Stimulated activated CD4-positive, alpha-beta T cell treated with anti-CD3 and anti-CD28 coated beads, Interleukin-4, amount 100 ng/mL, for 1 hour (primary cell): ENCODE measurements around the gene KCNMB2.

Experiments used
- DNase-seq: peaks from one replicate; pipeline ENCODE4 v3.0.0-alpha.2; 2020

The KCNMB2 gene

GRCh38 chr3:178663201-178663934 is 127.1 kb downstream of the KCNMB2 start:
- no peak for DNase-seq

GRCh38 chr3:178665747-178666146 is 129.5 kb downstream of the KCNMB2 start:
- DNase-seq = no peak

DNA sequence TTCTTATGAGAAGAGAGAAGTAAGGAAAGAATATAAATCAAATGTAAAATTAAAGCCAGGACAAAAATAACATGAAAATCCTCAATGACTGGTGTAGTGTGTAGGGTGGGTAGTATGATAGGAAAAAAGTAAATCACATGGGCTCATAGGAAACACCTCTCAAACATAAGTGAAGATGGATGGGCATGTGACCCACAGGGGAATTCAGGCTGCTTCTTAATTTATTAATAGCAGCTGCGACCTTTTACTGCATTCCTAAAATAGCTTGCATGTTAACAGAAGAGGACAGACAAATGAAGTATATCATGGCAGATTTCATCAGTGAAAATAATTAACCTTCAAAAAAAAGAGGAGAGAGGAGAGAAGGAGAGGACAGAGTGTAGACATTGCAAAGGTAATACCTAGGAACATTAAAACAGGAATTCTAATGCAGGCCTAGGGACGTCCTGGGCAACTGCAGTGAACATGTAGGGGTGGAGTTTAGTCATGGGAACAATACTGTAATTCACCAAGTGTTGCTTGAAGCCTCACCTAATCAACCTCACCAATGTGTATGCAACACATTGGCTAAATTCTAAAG is 132.9 kb downstream of the KCNMB2 start:
- DNase-seq = no peak

DNA sequence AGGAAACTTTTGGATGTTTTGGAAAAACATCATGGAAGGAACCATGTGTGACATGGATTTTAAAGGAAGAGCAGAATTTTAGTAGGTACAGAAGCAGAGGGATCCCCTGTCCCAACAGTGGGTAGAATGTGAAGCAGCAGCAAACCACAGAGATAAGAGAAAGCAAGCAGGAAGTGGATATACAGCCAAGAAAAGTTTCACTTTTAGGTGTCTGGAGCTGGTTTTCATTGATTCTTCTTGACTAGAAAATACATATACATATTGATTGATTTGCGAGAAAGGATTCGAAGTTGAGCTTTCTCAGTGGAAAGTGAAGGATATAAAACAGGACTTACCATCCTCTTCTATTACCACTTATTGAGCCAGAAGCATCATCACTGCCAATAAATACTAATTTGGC is 133.5 kb downstream of the KCNMB2 start:
- DNase-seq = no peak

DNA sequence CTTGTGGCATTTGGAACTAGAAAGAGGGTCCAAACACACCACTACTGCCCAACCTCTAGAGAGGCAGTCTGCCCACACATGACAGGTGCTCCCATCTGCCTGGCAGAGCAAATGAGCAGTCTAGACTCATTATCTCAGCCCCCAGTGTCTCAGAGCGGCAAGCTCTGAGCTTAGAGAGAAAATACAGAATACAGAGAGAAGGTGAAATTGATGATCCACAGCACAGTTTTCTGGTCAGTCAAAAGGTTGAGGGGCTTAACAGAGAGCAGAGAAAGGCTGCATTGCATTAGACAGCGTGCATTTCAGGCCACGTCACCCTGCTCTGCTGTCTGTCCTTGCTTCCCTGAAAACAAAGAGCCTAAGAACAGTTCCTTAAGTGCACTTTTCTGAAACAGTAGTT is 135.1 kb downstream of the KCNMB2 start:
- no peak for DNase-seq

DNA sequence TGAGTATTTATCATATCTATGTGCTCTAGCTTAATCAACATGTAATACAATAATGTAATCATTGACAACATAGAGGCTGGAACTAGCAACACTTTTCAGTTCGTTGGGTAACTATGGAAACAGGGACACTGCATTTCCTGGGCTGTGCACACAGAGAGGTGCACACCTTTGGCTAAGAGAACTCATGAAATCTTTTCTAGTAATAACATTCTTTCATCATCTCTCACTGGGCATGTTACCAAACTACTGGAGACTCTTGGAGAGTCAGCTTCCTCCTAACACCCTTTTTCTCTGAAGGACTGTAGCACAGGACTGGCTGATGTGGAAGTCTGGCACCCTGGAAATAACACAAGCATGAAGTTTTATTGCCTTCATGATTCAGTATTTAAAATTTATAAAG is 135.6 kb downstream of the KCNMB2 start:
- no peak for DNase-seq

DNA sequence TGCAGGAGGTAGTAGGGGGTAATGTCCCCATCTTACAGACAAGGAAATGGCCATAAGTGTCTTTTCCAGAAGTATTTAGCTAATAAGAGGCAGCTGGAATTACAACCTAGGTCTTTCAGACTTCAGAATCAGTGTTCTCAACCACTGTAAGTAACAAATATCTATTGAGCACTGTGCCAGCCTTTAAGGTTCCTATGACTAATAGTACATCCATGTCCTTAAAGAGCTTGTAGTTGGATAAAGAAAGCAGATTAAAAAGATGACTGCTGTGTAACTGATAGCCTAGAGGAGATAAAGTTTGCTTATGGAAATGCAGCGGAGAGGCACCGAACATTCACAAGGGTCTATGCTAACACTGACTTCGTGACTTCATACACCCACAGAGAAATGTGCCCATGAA is 136.0 kb downstream of the KCNMB2 start:
- DNase-seq = no peak

DNA sequence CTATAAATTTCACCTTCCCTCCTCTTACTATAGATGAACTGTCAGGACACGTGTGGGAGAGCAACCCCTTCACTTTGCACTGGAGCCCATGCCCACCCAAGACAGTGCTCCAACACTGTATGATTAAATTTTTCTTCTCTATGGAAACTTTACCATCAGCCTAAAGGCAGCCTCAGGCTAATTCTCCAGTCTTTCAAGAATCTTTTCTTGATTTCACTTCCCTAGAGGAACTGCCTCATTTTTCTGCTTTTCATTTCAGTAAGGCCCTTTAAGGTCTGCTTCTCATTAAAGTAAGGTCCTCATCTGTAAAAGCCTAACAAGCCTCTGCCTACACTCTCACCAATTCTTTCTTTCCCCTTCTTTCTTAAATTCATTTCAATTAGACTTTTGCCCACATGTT is 137.3 kb downstream of the KCNMB2 start:
- no peak for DNase-seq

- DNase-seq = no peak
Observed at GRCh38 chr3:178676077-178676476, 139.8 kb downstream of the KCNMB2 start.

DNA sequence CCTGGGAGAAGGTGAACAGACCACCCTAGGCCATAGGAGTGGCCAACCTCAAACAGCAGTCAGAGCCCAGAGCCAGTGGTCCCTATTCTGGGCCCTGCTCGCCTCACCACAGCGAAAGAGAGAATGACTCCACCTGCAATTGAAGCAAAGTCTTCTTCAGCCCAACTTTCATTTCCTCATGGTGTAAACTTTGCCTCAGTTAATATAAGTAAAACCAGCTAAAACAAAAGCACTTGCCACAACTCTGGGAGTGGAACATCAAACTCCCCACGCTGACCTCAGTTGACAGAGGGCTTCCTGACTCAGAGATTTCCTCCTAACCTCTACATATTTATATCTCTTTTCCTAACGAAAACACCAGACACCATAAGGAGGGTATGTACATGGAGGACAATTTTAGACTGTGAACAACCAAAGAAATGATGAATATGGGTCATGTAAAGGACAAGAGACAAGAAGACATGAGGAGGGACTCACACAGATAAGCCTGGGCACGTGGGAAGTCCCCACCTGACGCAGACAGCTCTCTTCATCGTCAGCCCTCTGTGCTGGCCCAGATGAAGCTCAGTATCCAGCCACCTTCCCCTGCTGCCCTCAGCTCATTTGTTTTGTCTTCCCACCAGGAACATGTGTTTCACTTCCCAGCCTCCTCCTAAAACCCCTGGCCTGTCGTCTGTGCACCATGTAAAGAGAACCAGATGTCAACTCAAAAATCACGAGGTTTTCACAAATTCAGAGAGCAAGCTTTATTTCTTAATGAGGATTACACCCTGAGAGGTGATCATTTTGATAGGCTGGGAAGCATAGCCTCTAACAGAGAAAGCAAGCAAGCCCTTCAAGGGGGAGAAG is 140.9 kb downstream of the KCNMB2 start:
- DNase-seq = no peak

DNA sequence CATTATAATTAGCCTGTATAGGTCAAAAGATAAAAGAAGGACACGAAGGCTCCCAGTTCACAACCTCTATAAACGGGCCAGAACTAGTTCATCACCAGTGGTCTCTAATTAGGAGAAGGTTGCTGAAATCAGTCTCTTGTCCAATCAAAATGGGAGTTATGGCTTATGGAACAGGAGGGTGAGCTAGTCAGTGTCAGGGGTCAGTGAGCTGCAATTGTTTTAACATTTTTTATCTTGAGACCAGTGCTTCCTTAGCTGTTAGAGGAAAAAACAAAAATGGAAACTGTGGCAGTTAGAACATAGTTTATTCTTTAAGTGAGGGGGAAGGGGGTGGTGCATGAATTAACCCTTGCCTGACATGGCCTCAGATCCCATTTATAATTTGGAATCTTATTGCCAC is 141.7 kb downstream of the KCNMB2 start:
- DNase-seq = no peak

DNA sequence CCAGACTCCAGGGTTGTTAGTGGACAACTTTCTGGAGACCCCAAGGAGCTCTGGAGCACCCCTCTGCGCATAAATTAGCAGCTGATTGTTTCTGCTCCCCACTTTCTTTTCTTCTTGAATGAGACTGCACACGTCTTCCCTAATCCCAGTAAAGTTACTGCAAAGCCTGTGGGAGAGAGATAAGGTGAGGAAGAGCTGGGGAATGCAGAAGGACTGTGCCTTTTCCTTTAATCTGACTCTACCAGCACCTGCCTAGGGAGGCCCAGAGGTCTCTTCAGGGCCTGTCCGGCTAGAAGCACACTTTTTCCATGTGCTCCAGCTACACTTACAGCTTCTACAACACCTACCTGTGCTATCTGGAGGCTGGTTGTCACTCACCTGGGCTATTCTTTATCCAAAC is 143.8 kb downstream of the KCNMB2 start:
- no peak for DNase-seq

DNA sequence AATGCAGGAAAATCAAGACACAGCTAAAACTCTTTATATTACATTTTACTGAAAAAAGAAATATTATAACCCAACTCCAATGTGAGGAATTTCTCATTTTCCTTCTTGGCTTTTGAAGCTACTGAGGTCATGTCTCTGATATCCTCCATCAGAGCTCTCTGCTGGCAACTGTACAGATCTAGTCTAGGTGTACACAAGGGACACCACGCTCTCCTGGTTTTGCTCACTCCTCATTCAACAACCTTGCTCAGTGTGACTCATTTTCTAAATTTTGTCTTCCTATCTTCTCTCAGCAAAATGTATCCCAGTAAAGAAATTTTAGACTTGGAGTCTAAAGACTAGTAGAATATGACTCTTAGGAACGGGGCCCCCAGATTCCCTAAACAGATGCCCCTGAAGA is 144.3 kb downstream of the KCNMB2 start:
- no peak for DNase-seq

- DNase-seq = no peak
Observed at GRCh38 chr3:178684881-178685590, 148.8 kb downstream of the KCNMB2 start.

DNA sequence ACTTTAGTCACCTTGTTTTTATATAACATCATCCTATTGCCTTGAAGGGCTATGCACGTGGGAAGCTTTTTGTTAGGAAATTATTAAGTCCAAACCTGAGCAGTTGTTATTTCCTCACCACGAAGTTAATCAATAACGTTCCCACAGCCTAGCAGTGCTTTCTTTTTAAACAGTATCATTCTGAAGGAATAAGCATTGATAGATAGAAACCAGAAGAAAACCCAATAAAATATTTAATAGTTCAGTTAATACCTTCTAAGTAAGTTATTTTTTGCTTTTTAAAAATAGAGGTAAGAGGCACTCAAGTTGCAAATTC is 149.3 kb downstream of the KCNMB2 start:
- DNase-seq = no peak

DNA sequence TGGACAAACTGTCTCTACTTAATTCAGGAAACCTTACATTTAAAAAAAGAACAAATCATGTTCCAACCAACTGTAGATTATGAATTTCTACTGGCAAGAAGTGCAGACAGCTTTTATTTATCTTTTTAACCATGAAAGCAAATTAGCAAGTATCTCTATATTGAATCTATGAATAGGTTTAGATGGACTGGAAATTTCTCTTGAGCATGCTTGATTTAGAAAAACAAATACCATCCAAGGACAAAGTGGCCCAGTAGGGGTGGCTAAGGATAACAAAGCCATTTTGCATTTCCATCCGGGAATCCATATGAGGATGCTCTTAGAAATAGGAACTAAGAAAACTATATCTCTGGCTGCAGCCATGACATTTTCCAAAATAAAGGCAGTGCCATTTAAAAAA is 150.6 kb downstream of the KCNMB2 start:
- no peak for DNase-seq

- DNase-seq = no peak
Observed at GRCh38 chr3:178690571-178690970, 154.3 kb downstream of the KCNMB2 start.

DNA sequence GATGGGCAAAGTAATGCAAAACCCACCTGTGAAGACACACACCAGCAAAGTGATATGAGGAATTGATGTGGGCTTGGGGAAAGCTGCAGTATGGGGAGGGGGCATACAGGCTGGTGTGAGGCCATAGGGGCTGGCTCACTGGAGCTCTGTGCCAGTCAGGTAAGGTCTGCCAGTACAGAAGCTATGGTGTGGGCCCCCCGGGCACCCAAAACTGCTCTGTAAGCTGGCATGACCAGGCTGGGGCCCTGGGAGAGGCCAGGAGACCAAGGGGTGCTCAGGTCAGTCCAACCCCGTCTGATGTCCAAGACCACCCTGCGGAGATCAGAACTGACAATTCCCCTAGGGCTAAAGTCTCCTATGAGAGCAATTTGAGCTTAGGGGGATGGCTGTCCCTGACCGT is 163.1 kb downstream of the KCNMB2 start:
- no peak for DNase-seq

- no peak for DNase-seq
Observed at GRCh38 chr3:178699810-178700209, 163.6 kb downstream of the KCNMB2 start.

- DNase-seq = no peak
Observed at GRCh38 chr3:178703268-178703975, 167.2 kb downstream of the KCNMB2 start.

- no peak for DNase-seq
Observed at GRCh38 chr3:178705925-178706324, 169.7 kb downstream of the KCNMB2 start.

- no peak for DNase-seq
Observed at GRCh38 chr3:178706411-178706810, 170.2 kb downstream of the KCNMB2 start.
